GM23338 (cell line): ENCODE data around the gene STX11. TPM values are rescaled to one million over a fixed set of nuclear protein-coding genes. Genes with fewer than 3 reads are reported as not detected.

Experiments
- ATAC-seq: fragments of 200-7000 bp; cut with Tn5 transposase; 3 replicates; pipeline ENCODE4 v1.9.1; 2020
- DNase-seq: peaks from one replicate; pipeline ENCODE4 v3.0.0-alpha.2; 2015; ENCODE audit warnings: low spot score
- H2AFZ ChIP-seq: fragments of 200-600 bp; sonication (generic); 2 replicates; pipeline ENCODE4 v1.8.0; 2016; ENCODE audit warnings: antibody characterized with exemption, mild to moderate bottlenecking, moderate library complexity
- H3F3A ChIP-seq: fragments of 200-600 bp; sonication (generic); replicated peaks from 2 replicates; pipeline ENCODE4 v1.8.0; 2017; ENCODE audit warnings: antibody characterized with exemption, mixed run types, low read depth
- H3K27ac ChIP-seq: fragments of 200-600 bp; sonication (generic); 2 replicates; pipeline ENCODE4 v1.6.1; 2016; ENCODE audit warnings: low read depth
- H3K27me3 ChIP-seq: fragments of 200-600 bp; sonication (generic); 2 replicates; pipeline ENCODE4 v1.8.0; 2016; ENCODE audit warnings: mild to moderate bottlenecking, mixed run types, moderate library complexity; ENCODE audit not compliant: insufficient read depth
- H3K36me3 ChIP-seq: fragments of 200-600 bp; sonication (generic); 2 replicates; pipeline ENCODE4 v1.8.0; 2016; ENCODE audit warnings: mild to moderate bottlenecking; ENCODE audit not compliant: insufficient read depth
- H3K4me1 ChIP-seq: fragments of 200-600 bp; sonication (generic); 2 replicates; pipeline ENCODE4 v1.8.0; 2016; ENCODE audit warnings: mild to moderate bottlenecking, moderate library complexity; ENCODE audit not compliant: insufficient read depth
- H3K4me2 ChIP-seq: fragments of 200-600 bp; sonication (generic); 2 replicates; pipeline ENCODE4 v1.7.1; 2017; ENCODE audit warnings: mixed run types
- H3K4me3 ChIP-seq: fragments of 200-600 bp; sonication (generic); 2 replicates; pipeline ENCODE4 v1.6.1; 2016; ENCODE audit warnings: mixed run types
- H3K79me2 ChIP-seq: fragments of 200-600 bp; sonication (generic); replicated peaks from 2 replicates; pipeline ENCODE4 v1.8.0; 2017; ENCODE audit warnings: mild to moderate bottlenecking; ENCODE audit not compliant: insufficient read depth
- H3K9me2 ChIP-seq: fragments of 200-600 bp; sonication (generic); 2 replicates; pipeline ENCODE4 v1.8.0; 2017; ENCODE audit not compliant: insufficient read depth
- H4K20me1 ChIP-seq: fragments of 200-600 bp; sonication (generic); replicated peaks from 2 replicates; pipeline ENCODE4 v1.8.0; 2017; ENCODE audit warnings: mild to moderate bottlenecking; ENCODE audit not compliant: insufficient read depth
- H3K27ac Mint-ChIP-seq: 2 replicates; pipeline ENCODE4 v1.8.0; 2020; ENCODE audit warnings: inconsistent platforms, mild to moderate bottlenecking, moderate library complexity, mixed read lengths
- H3K27me3 Mint-ChIP-seq: 3 replicates; pipeline ENCODE4 v1.8.0; 2022; ENCODE audit warnings: low read depth, mild to moderate bottlenecking, moderate library complexity, mixed read lengths, inconsistent platforms; ENCODE audit not compliant: insufficient read depth, poor library complexity
- H3K36me3 Mint-ChIP-seq: 3 replicates; pipeline ENCODE4 v1.8.0; 2021; ENCODE audit warnings: low read depth, mild to moderate bottlenecking, inconsistent platforms, moderate library complexity, mixed read lengths
- H3K4me1 Mint-ChIP-seq: 3 replicates; pipeline ENCODE4 v1.8.0; 2020; ENCODE audit warnings: mild to moderate bottlenecking, inconsistent platforms, mixed read lengths
- H3K4me3 Mint-ChIP-seq: 3 replicates; pipeline ENCODE4 v1.8.0; 2021; ENCODE audit warnings: moderate library complexity, mild to moderate bottlenecking, inconsistent platforms, mixed read lengths
- H3K9me3 Mint-ChIP-seq: 3 replicates; pipeline ENCODE4 v1.8.0; 2020; ENCODE audit warnings: moderate library complexity, mild to moderate bottlenecking, inconsistent platforms, mixed read lengths
- CREB1 ChIP-seq: fragments of 250-450 bp; sonication (Bioruptor Pico); IDR thresholded peaks from 2 replicates; pipeline ENCODE4 v1.5.0; 2020; ENCODE audit warnings: low read depth, mild to moderate bottlenecking, moderate library complexity
- EZH2 ChIP-seq: fragments of 200-600 bp; sonication (generic); IDR thresholded peaks from one replicate; pipeline ENCODE4 v1.8.0; 2017; ENCODE audit warnings: antibody characterized with exemption, mild to moderate bottlenecking, low read depth; ENCODE audit not compliant: unreplicated experiment
- JUNB ChIP-seq: IDR thresholded peaks from one replicate; pipeline ENCODE4 v1.6.1; 2016; ENCODE audit warnings: antibody characterized with exemption; ENCODE audit not compliant: unreplicated experiment
- STAT1 ChIP-seq: IDR thresholded peaks from one replicate; pipeline ENCODE4 v1.6.1; 2016; ENCODE audit warnings: antibody characterized with exemption; ENCODE audit not compliant: unreplicated experiment
- ZNF114 ChIP-seq: fragments of 250-450 bp; sonication (Bioruptor Pico); IDR thresholded peaks from 2 replicates; pipeline ENCODE4 v1.5.0; 2020; ENCODE audit warnings: mild to moderate bottlenecking, moderate library complexity
- polyA plus RNA-seq: library from polyadenylated mRNA; unstranded; fragments of >200 nt; fragmentation: Nextera tagmentation; extraction: Ambion mirVana; gene quantifications from 2 replicates; pipeline ENCODE4 v1.2.1, GENCODE V29; 2016
- total RNA-seq: library from RNA; depleted of rRNA; stranded (reverse); fragments of >200 nt; shearing (Covaris generic); gene quantifications from 2 replicates; pipeline ENCODE4 v1.2.3, GENCODE V29; 2014
- TF ChIP-seq, protein P1 (sequence below): fragments of 250-450 bp; sonication (Bioruptor Pico); IDR thresholded peaks from 2 replicates; pipeline ENCODE4 v1.5.0; 2020; ENCODE audit warnings: mild to moderate bottlenecking, moderate library complexity
- TF ChIP-seq, protein P2 (sequence below), 2 experiments: fragments of 200-600 bp in 1 of 2; sonication (generic) in 1 of 2; conservative IDR thresholded peaks; 2 replicates each; pipeline versions ENCODE4 v1.5.1 to v1.6.1; 2016 to 2017; ENCODE audit warnings: antibody characterized with exemption in 2 of 2, low read depth in 2 of 2, mild to moderate bottlenecking in 2 of 2, moderate library complexity in 1 of 2

Gene STX11
- total and polyA plus RNA-seq, 2 experiments from 2014 or later = 0.35 to 0.52 TPM

DNA sequence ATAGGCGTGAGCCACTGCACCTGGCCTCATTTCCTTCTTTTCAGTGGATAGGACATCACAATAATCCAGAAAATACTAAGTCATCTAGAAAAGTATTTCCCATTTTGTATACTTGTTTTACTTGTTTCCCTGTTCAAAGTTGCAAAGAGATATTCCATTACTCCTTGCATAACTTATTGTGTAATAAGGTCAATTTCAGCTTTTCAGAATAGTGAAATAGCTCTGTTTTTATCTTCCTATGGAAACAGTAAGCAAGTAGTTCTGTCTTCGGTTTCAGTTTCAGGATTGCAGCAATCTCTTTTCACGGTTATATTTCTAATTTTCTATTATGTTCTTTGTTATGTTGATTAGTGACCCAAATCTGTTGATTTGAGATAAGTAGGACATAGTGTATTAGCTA is 6.0 kb downstream of the STX11 start (continued):
- TF ChIP-seq, protein P1, sequence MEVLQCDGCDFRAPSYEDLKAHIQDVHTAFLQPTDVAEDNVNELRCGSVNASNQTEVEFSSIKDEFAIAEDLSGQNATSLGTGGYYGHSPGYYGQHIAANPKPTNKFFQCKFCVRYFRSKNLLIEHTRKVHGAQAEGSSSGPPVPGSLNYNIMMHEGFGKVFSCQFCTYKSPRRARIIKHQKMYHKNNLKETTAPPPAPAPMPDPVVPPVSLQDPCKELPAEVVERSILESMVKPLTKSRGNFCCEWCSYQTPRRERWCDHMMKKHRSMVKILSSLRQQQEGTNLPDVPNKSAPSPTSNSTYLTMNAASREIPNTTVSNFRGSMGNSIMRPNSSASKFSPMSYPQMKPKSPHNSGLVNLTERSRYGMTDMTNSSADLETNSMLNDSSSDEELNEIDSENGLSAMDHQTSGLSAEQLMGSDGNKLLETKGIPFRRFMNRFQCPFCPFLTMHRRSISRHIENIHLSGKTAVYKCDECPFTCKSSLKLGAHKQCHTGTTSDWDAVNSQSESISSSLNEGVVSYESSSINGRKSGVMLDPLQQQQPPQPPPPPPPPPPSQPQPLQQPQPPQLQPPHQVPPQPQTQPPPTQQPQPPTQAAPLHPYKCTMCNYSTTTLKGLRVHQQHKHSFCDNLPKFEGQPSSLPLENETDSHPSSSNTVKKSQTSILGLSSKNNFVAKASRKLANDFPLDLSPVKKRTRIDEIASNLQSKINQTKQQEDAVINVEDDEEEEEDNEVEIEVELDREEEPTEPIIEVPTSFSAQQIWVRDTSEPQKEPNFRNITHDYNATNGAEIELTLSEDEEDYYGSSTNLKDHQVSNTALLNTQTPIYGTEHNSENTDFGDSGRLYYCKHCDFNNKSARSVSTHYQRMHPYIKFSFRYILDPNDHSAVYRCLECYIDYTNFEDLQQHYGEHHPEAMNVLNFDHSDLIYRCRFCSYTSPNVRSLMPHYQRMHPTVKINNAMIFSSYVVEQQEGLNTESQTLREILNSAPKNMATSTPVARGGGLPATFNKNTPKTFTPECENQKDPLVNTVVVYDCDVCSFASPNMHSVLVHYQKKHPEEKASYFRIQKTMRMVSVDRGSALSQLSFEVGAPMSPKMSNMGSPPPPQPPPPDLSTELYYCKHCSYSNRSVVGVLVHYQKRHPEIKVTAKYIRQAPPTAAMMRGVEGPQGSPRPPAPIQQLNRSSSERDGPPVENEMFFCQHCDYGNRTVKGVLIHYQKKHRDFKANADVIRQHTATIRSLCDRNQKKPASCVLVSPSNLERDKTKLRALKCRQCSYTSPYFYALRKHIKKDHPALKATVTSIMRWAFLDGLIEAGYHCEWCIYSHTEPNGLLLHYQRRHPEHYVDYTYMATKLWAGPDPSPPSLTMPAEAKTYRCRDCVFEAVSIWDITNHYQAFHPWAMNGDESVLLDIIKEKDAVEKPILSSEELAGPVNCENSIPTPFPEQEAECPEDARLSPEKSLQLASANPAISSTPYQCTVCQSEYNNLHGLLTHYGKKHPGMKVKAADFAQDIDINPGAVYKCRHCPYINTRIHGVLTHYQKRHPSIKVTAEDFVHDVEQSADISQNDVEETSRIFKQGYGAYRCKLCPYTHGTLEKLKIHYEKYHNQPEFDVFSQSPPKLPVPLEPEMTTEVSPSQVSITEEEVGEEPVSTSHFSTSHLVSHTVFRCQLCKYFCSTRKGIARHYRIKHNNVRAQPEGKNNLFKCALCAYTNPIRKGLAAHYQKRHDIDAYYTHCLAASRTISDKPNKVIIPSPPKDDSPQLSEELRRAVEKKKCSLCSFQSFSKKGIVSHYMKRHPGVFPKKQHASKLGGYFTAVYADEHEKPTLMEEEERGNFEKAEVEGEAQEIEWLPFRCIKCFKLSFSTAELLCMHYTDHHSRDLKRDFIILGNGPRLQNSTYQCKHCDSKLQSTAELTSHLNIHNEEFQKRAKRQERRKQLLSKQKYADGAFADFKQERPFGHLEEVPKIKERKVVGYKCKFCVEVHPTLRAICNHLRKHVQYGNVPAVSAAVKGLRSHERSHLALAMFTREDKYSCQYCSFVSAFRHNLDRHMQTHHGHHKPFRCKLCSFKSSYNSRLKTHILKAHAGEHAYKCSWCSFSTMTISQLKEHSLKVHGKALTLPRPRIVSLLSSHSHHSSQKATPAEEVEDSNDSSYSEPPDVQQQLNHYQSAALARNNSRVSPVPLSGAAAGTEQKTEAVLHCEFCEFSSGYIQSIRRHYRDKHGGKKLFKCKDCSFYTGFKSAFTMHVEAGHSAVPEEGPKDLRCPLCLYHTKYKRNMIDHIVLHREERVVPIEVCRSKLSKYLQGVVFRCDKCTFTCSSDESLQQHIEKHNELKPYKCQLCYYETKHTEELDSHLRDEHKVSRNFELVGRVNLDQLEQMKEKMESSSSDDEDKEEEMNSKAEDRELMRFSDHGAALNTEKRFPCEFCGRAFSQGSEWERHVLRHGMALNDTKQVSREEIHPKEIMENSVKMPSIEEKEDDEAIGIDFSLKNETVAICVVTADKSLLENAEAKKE (CRISPR knock-in tag) = no peak
- TF ChIP-seq ZNF114 (no peak), CREB1 (CRISPR knock-in tag) (no peak), STAT1 (no peak), EZH2 (no peak)

DNA sequence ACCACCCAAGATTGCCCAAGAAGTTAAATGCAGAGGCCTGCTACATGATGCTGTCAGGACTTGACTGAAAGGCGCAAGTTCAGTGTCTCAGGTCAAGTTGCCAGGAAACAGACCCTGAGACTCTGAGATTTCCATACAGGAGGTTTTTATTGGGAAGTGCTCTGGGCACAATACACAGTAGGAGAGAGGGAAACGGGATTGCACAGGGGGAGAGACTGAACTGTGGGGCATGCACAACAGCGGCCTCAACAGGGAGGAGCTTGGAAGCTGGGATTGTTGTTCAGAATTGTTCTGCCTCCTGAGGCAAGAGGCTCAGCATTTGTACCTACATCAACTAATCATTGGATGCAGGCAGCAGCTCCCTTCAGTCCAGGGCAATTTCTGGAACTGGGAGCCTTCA is 6.7 kb downstream of the STX11 start:
- Mint-ChIP-seq H3K4me1 (peaks cover 15% of the 10 kb centered on the region), H3K4me3 (no peak overlapping the region), H3K27ac (no peak overlapping the region; the same call in 1 of the 2 replicates), H3K36me3 (no peaks in the 10 kb centered on the region), H3K9me3 (no peaks in the 10 kb centered on the region), H3K27me3 (peaks cover 5% of the 10 kb centered on the region)
- H3K4me3 ChIP-seq = no peak overlapping the region
- no peaks in the 10 kb centered on the region for H3K9me2 ChIP-seq
- ATAC-seq (peak; percentile 58), DNase-seq (no peak)
- no peaks in the 10 kb centered on the region for H3K79me2 ChIP-seq
- H3K27ac ChIP-seq = no peak overlapping the region
- no peaks in the 10 kb centered on the region for H3F3A ChIP-seq
- no peak overlapping the region for H3K4me2 ChIP-seq
- H3K36me3 ChIP-seq = no peaks in the 10 kb centered on the region
- H3K4me1 ChIP-seq = peaks cover 7% of the 10 kb centered on the region
- TF ChIP-seq JUNB = no peak
- TF ChIP-seq, protein P2, sequence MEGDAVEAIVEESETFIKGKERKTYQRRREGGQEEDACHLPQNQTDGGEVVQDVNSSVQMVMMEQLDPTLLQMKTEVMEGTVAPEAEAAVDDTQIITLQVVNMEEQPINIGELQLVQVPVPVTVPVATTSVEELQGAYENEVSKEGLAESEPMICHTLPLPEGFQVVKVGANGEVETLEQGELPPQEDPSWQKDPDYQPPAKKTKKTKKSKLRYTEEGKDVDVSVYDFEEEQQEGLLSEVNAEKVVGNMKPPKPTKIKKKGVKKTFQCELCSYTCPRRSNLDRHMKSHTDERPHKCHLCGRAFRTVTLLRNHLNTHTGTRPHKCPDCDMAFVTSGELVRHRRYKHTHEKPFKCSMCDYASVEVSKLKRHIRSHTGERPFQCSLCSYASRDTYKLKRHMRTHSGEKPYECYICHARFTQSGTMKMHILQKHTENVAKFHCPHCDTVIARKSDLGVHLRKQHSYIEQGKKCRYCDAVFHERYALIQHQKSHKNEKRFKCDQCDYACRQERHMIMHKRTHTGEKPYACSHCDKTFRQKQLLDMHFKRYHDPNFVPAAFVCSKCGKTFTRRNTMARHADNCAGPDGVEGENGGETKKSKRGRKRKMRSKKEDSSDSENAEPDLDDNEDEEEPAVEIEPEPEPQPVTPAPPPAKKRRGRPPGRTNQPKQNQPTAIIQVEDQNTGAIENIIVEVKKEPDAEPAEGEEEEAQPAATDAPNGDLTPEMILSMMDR (conservative IDR thresholded peaks at IDR 0.05; ENCODE audit: low read depth in 2 of 2) = peak in 1 of 2 experiments; percentile 24; a peak in 1 of 4 replicates
- peaks cover 4% of the 10 kb centered on the region for H3K27me3 ChIP-seq
- H4K20me1 ChIP-seq = no peaks in the 10 kb centered on the region
- H2AFZ ChIP-seq = peak overlapping the region; percentile 60; the same call in 1 of the 2 replicates
